NT2/D1 (cell line): ENCODE results near the gene PDE9A.

ENCODE experiments used
- SUZ12 ChIP-seq: IDR thresholded peaks from 2 replicates; pipeline ENCODE4 v1.6.1; 2011; ENCODE audit not compliant: insufficient read length, insufficient read depth; ENCODE audit errors: extremely low read depth
- YY1 ChIP-seq: IDR thresholded peaks from 2 replicates; pipeline ENCODE4 v1.6.1; 2011; ENCODE audit not compliant: insufficient read length, insufficient read depth
- ZNF274 ChIP-seq: IDR thresholded peaks from 2 replicates; pipeline ENCODE4 v1.6.1; 2011; ENCODE audit warnings: mild to moderate bottlenecking, low read depth, low read length

GRCh38 chr21:42753804-42754203, 100.4 kb downstream of the PDE9A start:
- TF ChIP-seq YY1, result no peak
- no peak for TF ChIP-seq SUZ12
- TF ChIP-seq ZNF274, result no peak
